GM21529 (cell line): ENCODE results near the gene SEMA6C.
"Not testable (repeated sequence)": the region's sequence is repeated elsewhere in the genome, so short reads cannot be mapped to it uniquely, and the experiment has no call there.

Source experiments
- ATAC-seq: cut with Tn5 transposase; IDR thresholded peaks from one replicate; pipeline ENCODE4 v1.9.1; 2021; ENCODE audit not compliant: unreplicated experiment

SEMA6C gene

DNA sequence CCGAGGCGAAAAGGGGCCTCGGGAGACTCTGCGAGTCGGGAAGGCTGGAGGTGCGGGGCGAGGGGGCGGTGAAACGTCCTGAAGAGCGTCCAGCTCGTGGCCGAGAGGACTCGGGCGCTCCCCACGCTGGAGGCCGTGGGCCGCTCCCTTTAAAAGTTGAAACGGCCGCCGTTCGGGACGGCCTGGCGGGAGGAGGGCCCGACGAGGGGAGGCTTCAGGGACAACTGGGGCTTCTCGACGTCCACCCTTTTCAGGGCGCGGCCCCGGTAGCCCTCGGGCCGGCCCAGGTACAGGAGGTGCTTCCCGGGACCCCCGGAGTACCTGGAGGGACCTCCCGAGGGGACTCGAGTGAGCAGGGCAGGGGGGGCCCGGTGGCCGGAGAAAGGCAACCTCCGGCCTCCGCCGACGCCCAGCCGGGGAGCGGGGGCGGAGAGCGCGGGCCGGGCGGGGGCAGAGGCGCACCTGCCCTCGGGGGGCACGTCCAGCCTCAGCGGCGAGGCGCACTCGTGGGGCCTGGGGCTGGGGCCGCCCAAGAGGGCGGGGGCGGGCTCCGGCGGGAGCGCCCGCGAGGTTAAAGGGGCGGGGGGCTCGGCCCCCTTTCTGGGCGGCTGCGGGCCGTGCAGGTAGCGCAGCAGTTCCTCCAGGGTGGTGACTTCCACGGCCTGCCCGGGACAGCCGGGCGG, 14.0 kb downstream of the SEMA6C start:
- no peak for ATAC-seq

DNA sequence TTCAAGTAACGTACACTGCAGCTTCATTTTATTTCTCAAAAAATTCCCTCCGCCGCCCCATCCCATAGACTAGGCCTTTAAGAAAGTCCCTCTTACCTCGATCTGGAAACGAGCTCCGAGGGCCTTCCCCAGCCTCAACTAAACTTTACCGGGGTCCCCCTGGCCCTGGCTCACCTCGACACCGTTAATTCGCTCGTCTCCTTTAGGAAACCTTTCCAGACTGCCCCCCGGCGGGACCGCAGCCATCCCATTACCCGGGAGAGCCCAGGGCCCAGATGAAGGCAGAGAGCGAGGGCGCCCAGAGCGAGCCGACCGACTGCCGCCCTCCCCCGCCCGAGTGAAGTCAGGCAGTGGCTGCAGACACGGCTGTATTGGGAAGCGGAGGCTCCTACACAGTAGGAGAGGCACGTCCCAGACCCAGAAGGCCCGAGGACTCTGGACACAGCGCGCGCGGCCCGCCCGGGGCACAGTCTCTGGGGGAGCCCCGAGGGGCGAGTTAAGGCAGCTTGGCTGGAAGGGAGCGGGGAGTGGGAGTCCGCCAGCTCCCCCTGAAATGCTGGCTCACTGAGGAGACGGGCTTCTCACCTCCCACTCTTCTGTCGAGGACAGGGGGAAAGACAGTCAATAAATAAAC, 14.6 kb downstream of the SEMA6C start:
- ATAC-seq = no peak

DNA sequence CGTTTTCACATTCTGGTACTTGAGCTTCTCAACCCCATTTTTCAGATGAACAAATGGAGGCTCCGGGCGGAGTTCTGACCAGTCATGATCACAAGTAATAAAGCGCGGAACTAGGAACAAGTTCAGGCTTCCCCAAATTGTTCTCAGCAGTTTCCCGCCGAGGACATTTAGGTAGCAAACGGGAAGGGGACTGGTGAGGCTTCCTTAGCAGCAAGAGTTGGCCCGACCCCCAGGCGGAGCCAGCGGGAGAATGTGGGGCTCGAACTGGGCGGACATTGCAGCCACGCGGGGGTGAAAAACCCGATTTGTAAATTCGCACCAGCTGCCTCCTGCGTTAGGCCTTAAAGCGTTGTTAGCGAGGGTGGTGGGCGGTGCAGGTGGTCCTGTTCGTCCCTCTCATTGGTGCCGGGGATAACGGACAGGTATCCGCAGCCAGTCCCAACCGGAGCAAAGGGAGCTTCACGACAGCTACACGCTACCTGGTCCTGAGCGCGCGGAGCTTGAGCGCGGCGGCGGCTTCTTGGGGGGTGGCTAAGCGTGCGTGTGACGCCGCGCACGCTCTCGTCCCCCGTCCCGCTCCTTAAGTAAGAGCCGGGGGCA, 15.3 kb downstream of the SEMA6C start:
- peak; percentile 68 for ATAC-seq

DNA sequence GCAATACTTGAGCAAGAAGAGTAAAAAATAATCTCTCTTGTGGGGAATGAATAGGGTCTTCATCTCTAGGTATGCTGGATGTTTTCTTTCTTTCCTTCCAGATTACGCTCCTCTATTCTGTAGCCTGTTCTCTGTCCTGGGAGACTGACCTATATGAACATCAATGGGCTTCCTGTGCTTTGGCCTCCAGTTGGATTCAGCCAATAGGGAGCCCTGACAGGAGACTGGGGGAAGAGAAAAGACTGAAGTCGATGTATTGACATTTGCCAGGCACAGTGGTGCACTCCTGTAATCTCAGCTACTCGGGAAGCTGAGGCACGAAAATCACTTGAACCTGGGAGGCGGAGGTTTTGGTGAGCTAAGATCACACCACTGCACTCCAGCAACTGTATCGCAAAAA, 17.6 kb downstream of the SEMA6C start:
- ATAC-seq = no peak

DNA sequence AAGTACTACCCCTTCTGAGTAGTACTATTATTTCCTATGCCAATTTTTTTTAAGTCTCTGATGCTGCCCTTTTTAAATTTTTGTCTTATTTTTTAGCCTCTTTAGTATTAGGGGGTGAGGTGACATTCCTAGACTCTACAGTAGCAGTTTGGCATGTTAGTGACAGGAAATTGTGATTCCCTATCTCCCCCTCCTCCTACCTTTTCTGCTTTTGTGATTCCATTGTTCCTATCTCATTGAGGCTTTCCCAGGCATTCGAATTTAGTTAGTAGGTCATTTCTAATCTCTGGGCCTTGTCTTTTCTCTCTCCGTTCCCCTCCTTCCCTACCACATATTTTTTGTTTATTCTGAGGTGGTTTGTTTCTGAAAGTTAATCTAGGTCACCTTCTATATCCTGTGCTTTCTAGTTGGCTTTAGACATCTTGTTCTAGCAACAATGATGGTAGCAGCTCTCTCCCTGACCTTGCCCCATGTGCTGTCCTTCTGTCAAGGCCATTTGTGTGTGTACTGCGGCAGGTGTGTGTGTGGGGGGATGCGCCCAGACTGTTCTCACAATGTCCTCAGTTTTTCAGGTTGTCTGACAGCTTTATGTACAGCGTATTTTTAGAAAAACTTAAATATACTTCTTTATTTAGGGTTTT, 21.5 kb downstream of the SEMA6C start:
- no peak for ATAC-seq

DNA sequence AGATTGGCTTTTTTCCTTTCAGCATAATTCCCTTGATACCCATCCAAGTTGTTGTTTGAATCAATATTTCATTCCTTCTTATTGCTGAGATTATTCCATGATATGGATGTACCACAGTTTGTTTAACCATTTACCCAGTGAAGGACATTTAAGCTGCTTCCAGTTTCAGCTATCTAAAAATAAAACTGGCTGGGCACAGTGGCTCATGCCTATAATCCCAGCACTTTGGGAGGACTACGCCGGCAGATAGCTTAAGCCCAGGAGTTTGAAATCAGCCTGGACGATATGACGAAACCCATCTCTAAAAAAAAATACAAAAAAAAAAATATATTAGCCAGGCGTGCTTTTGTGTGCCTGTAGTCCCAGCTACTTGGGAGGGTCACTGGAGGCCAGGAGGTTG, 32.6 kb downstream of the SEMA6C start:
- no peak for ATAC-seq

DNA sequence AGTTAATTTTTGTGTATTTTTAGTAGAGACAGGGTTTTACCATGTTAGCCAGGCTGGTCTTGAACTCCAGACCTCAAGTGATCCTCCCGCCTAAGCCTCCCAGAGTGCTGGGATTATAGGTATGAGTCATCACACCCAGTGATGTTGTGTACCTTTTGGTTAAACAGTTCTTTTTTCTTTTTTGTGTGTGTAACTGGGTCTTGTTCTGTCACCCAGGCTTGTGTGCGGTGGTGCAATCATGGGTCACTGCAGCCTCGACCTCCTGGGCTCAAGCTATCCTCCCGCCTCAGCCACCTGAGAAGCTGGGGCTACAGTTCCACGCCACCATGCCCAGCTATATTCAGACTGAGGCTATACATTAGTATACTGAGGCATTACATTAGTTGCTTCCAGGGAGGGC, 38.1 kb downstream of the SEMA6C start:
- no peak for ATAC-seq

DNA sequence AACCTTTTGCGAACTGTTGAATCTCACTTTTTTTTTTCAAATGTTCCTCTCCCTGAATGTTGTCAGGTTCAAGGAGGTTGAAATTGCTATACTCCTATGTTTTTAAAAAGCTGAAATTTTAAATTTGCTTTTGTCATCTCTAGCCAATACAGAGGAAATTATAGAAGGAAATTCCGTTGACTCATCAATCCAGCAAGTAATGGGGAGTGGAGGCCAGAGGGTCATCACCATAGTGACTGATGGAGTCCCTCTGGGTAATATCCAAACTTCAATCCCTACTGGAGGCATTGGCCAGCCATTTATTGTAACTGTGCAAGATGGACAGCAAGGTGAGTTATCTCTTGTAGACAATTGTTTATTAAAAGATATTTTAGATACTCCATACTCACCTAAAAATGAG, 39.5 kb downstream of the SEMA6C start:
- no peak for ATAC-seq

DNA sequence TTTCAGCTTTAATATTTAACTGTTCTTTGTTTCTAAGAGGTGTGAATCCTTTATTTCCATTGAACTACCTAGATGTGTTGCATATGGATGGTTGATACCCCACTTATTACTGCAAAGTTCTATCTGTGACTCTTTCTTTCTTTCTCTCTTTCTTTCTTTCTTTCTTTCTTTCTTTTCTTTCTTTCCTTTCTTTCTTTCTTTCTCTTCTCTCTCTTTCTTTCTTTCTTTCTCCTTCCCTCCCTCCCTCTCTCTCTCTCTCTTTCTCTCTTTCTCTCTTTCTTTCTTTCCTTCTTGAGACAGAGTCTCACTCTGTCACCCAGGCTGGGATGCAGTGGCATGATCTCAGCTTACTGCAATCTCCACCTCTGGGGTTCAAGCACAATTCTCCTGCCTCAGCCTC, 41.8 kb downstream of the SEMA6C start:
- no peak for ATAC-seq

DNA sequence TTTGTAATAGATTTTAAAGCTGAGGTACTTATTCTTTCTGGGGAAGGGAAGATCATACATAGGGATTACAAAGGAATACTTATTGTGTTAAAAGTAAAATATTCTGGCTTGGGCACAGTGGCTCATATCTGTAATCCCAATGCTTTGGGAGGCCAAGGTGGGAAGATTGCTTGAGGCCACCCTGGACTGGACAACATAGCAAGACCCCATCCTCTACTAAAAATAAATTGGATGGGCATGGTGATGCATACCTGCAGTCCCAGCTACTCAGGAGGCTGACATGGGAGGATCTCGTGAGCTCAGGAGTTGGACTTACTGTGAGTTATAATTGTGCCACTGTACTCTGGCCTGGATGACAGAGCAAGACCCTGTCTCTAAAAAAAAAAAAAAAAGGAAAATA, 48.3 kb downstream of the SEMA6C start:
- no peak for ATAC-seq

DNA sequence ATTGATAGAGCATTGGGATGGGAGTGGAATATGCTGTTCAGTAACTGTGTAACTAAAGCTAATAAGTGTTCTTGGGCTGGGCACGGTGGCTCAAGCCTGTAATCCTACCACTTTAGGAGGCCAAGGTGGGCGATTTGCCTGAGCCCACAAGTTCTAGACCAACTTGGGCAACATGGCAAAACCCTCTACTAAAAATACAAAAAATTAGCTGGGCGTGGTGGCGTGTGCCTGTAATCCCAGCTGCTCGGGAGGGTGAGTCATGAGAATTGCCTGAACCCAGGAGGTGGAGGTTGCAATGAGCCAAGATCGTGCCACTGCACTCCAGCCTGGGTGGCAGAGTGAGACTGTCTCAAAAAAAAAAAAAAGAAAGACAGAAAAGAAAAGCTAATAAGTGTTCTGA, 49.0 kb downstream of the SEMA6C start:
- ATAC-seq = not testable (repeated sequence)

DNA sequence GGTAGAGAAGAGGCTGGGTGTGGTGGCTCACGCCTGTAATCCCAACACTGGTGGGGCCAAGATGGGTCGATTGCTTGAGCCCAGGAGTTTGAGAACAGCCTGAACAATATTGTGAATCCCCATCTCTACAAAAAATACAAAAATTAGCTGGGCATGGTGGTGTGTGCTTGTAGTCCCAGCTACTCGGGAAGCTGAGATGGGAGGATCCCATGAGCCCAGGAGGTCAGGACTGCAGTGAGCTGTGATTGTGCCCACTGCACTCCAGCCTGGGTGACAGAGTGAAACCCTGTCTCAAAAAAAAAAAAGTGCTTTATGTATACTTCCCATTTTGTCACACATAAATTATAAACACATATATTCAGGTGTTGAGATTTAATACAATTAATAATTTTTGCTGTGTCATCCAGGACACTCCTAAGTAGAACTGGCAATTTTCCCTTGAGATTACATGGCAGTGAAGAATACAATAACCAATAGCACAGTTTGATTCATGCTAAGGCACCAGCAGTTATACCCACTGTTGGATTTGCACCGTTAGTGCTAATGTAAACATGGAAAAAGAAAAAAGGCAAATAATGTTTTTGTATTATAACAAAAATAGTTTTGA, 60.4 kb downstream of the SEMA6C start:
- ATAC-seq = no peak
